ENCODE results near the gene TMEM25.
"Not testable (repeated sequence)": the region's sequence is repeated elsewhere in the genome, so short reads cannot be mapped to it uniquely, and the experiment has no call there.

The TMEM25 gene

DNA sequence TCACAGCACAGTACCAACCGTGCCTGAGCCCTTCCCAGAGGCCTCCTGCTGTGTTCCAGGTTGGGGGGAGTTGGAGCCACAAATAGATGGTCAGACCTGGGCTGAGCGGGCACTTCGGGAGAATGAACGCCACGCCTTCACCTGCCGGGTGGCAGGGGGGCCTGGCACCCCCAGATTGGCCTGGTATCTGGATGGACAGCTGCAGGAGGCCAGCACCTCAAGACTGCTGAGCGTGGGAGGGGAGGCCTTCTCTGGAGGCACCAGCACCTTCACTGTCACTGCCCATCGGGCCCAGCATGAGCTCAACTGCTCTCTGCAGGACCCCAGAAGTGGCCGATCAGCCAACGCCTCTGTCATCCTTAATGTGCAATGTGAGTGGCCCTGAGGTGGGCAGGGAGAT, 1.1 kb downstream of the TMEM25 start:
- DNase-seq (ENCODE audit: low spot score) (no peak), FAIRE-seq (no peak)

- DNase-seq (ENCODE audit: low spot score) (no peak), FAIRE-seq (no peak)
Observed at GRCh38 chr11:118532852-118533768, 2.1 kb downstream of the TMEM25 start.

GRCh38 chr11:118533769-118534729, 3.1 kb downstream of the TMEM25 start:
- FAIRE-seq (no peak), DNase-seq (ENCODE audit: low spot score) (no peak)

DNA sequence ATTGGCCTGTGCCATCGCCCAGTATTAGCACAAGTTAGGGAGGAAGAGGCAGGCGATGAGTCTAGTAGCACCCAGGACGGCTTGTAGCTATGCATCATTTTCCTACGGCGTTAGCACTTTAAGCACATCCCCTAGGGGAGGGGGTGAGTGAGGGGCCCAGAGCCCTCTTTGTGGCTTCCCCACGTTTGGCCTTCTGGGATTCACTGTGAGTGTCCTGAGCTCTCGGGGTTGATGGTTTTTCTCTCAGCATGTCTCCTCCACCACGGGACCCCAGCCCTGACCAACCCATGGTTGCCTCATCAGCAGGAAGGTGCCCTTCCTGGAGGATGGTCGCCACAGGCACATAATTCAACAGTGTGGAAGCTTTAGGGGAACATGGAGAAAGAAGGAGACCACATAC, 4.3 kb downstream of the TMEM25 start:
- DNase-seq (ENCODE audit: low spot score) (no peak), FAIRE-seq (no peak)

DNA sequence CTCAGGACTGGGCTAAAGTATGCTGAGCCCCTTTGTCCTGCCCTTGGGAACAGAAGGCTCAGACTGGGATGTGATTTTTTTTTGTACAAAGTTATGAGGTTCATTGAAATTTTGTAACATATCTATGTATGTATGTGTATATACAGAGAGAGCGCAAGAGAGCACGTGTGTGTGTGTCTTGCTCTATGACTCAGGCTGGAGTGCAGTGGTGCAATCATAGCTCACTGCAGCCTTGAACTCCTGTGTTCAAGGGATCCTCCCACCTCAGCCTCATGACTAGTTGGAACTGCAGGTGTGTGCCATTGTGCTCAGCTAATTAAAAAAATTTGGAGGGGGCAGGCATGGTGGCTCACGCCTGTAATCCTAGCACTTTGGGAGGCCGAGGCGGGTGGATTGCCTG, 5.7 kb downstream of the TMEM25 start:
- FAIRE-seq = no peak
- DNase-seq (ENCODE audit: low spot score) = no peak

- FAIRE-seq (no peak), DNase-seq (ENCODE audit: low spot score) (no peak)
Observed at GRCh38 chr11:118537409-118537980, 6.5 kb downstream of the TMEM25 start.

DNA sequence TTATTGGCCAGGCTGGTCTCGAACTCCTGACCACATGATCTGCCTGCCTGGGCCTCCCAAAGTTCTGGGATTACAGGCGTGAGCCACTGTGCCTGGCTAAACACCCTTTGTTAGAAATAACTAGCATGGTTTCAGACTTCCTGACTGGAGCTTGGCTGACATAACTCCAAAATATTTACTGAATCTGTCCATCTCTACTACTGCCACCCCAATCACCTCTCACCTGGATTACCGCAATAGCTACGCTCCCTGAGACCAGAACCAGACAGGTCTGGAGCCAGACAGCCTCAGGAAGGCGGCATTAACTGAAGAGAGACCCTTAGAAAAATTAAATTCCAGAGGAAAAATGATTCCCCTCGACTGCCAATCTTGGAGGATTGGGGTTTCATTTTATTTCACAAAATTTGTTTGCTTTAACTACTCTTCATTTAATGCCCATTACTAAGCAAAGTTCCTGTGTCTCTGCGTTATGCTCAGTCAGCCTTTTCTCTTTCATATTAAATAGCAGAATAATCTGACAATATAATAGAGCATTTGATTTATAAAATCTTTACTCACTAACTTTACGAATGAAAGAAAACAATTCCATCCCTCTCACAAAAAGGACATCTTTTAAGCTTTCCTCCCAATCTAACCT, 13.1 kb downstream of the TMEM25 start:
- no peak for DNase-seq (ENCODE audit: low spot score)
- FAIRE-seq = no peak

DNA sequence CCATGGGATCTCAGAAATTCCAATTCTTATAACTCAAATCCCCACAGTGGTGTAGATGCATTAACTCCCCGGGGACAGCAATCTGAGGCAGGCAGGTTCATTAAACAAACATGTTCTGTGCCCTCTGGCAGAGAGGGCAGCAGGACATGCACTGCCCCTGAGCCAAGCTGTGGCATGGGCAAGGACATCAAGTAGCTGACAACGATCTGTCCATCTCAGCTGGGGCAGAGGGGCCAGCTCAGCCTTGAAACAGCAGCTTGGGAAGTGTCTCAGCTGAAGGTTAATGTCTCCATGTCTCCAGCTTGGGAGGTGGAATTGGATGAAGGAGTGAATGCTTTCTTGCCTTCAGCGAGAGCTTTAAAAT, 13.6 kb downstream of the TMEM25 start:
- FAIRE-seq = no peak

GRCh38 chr11:118545533-118545932, 14.5 kb downstream of the TMEM25 start:
- DNase-seq (ENCODE audit: low spot score) = no peak
- no peak for FAIRE-seq

More for the DNA sequence above, 13.6 kb downstream of the TMEM25 start:
- no peak for DNase-seq (ENCODE audit: low spot score)

- DNase-seq (ENCODE audit: low spot score) (no peak), FAIRE-seq (no peak)
Observed at GRCh38 chr11:118547132-118547531, 16.1 kb downstream of the TMEM25 start.

- FAIRE-seq (no peak), DNase-seq (ENCODE audit: low spot score) (no peak)
Observed at GRCh38 chr11:118552341-118552740, 21.3 kb downstream of the TMEM25 start.

GRCh38 chr11:118560806-118561205, 29.8 kb downstream of the TMEM25 start:
- FAIRE-seq = no peak
- DNase-seq (ENCODE audit: low spot score) = no peak

GRCh38 chr11:118565051-118565450, 34.1 kb downstream of the TMEM25 start:
- no peak for FAIRE-seq
- DNase-seq (ENCODE audit: low spot score) = no peak

GRCh38 chr11:118569670-118570069, 38.7 kb downstream of the TMEM25 start:
- DNase-seq (ENCODE audit: low spot score) (no peak), FAIRE-seq (no peak)

- FAIRE-seq (no peak), DNase-seq (ENCODE audit: low spot score) (no peak)
Observed at GRCh38 chr11:118570787-118571186, 39.8 kb downstream of the TMEM25 start.

DNA sequence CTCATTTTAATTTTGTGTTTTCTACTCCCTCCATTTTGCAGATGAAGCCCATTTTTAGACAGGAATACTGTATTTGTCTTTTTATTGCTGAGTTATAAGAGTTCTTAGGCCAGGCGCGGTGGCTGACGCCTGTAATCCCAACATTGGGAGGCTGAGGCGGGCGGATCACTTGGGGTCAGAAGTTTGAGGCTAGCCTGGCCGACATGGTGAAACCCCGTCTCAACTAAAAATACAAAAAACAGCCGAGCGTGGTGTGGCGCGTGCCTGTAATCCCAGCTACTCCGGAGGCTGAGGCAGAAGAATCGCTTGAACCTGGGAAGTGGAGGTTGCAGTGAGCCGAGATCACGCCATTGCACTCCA, 40.7 kb downstream of the TMEM25 start:
- FAIRE-seq; DNase-seq (ENCODE audit: low spot score): not testable (repeated sequence)

DNA sequence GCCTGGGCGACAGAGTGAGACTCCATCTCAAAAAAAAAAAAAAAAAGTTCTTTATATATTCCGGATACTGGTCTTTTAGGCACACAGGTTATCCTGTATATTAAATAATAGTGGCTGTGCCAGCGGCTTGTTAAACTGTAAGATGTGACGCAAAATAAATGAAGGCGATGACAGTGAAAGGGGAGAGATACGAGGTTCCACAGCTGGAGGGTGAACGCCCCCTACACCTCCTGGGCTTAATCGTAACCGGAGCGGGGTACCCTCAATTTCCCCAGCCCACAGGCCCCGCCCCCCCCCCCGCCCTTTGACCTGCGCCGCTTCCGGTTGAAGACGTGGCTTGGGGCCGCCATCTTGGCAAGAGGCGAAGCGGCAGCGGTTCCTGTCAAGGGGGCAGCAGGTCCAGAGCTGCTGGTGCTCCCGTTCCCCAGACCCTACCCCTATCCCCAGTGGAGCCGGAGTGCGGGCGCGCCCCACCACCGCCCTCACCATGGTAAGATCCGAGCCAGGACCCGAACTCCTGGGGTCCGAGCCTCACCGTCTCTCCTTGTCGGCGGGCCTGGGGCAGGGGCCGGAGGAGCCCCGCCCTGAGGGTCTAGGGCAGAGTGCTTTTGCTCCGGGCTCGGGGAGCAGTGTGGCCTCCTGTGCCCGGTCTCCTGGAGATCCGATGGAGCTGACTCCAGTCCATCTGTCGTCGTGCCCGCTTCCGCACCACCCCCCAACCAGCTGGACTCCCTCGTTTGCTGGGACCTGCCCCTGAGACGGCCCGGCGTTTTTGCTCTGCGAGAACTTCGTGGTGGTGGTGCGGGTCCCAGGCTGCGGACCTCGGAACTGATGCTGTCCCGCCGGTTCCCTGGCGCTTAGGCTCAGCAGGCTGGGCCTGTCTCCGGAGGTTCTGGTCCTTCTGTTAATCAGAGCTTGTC, 41.3 kb downstream of the TMEM25 start, which contains the start of gene ARCN1:
Gene ARCN1, plus strand, starts transcription at position 349 of the 920 bp plus-strand sequence. Its CDS starts 139 bp downstream, at position 488.
- no peak for FAIRE-seq
- DNase-seq (ENCODE audit: low spot score) = peak; percentile 32

GRCh38 chr11:118572981-118573550, 42.1 kb downstream of the TMEM25 start:
- no peak for FAIRE-seq
- DNase-seq (ENCODE audit: low spot score) = peak; percentile 59

DNA sequence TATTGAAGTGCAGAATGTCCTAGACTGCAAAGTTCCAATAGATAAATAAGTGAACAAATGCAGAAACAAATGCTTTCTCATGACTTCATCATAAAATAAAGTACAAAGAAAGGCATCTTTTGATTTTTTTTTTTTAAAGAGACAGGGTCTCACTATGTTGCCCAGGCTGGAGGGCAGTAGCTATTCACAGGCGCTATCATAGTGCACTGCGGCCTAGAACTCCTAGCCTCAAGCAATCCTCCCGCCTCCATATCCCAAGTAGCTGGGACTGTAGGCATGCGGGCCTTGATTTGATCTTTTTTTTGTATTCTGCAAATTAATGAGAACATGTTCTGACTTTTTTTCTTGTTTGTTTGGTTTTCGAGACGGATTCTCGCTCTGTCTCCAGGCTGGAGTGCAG, 43.6 kb downstream of the TMEM25 start:
- no peak for DNase-seq (ENCODE audit: low spot score)
- no peak for FAIRE-seq

DNA sequence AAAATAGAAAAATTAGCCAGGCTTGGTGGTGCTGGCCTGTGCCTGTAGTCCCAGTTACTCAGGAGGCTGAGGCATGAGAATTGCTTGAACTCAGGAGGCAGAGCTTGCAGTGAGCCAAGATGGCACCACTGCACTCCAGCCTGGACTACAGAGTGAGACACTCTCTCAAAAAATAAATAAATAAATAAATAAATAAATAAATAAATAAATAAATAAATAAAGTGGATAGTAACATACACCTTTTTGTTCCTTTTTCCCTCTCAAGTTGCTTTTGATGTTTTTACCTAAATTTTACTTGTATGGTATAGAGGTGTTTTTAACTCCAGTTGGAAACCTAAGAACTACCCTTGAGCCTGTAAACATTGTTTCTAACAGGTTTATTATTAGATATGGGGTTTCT, 47.0 kb downstream of the TMEM25 start:
- DNase-seq (ENCODE audit: low spot score); FAIRE-seq: not testable (repeated sequence)

Measured in RCC 7860 (cell line).